GM12874 (cell line): Measurements from ENCODE around the gene XPNPEP2.

Experiments
- CTCF ChIP-seq: IDR thresholded peaks from 2 replicates; pipeline ENCODE4 v1.5.1; 2011; ENCODE audit warnings: low read depth, mild to moderate bottlenecking, control low read depth, low read length, moderate library complexity; ENCODE audit not compliant: insufficient read depth

The XPNPEP2 gene

DNA sequence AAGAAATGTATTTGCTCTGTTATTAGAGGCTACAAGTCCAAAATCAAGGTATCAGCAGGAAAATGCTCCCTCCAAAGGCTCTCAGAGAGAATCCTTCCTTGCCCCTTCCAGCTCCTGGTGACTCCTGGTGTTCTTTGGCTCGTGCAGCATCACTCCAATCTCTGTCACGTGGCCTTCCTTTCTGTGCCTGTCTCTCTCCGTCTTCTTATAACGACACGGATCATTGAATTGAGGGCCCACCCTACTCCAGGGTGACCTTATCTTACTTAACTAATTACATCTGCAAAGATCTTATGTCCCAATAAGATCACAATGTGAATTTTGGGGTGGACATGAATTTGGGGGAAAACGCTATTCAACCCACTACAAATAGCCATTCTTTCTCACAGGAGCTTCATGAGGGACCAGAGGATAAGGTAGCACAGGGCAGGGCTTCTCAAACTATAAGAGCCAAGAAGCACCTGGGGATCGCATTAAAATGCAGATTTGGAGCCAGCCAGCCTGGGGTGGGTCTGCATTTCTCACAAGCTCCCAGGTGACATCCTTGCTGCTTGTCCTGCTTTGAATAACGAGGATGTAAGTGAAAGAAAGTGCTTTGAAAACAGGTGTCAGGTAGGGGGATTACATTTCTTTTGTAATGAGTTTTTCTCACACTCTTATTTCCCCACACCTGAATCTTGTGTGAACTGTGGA, 42.2 kb upstream of the XPNPEP2 start:
- TF ChIP-seq CTCF, result no peak

- TF ChIP-seq CTCF, result no peak
These were observed 41.5 kb upstream of the XPNPEP2 start for GRCh38 chrX:129697204-129697829.

DNA sequence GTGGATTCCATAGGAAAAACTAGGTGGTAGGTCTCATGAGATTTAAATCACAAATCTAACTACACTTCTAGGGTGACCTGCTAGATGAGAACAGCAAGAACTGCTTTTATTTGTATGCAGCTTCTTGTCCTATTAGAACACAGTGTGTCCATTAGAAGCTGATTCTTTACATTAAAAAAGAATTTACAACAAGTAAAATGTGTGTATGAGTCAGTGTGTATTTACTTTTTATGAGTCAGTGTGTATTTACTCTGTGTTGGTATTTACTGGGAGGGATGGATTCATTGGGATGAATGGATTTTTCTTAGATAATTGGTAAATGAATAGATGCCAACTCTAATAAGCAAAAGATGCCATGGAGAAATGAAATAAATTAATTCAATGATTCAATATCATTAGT, 40.6 kb upstream of the XPNPEP2 start:
- no peak for TF ChIP-seq CTCF

- no peak for TF ChIP-seq CTCF
These were observed 38.2 kb upstream of the XPNPEP2 start for GRCh38 chrX:129700536-129700935.

- no peak for TF ChIP-seq CTCF
These were observed 37.1 kb upstream of the XPNPEP2 start for GRCh38 chrX:129701624-129702069.

DNA sequence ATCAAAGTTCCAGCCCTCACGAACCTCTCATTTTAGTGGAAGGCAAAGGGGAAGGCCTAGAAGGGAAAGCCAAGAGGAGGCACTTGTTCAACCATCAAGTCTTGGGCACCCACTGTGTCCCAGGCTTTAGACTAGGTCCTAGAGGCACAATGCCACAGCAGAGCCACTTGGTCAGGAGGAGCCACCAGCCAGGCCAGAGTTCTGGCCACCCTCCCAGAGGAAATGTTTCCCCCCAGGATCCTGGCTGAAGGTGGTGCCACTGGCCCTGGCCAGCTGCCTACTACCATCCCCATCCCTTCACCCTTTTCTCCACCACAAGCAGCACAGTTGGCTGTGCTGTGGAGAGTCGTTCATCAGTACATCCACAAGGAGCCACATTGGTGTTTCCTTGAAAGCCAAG, 34.3 kb upstream of the XPNPEP2 start:
- no peak for TF ChIP-seq CTCF

DNA sequence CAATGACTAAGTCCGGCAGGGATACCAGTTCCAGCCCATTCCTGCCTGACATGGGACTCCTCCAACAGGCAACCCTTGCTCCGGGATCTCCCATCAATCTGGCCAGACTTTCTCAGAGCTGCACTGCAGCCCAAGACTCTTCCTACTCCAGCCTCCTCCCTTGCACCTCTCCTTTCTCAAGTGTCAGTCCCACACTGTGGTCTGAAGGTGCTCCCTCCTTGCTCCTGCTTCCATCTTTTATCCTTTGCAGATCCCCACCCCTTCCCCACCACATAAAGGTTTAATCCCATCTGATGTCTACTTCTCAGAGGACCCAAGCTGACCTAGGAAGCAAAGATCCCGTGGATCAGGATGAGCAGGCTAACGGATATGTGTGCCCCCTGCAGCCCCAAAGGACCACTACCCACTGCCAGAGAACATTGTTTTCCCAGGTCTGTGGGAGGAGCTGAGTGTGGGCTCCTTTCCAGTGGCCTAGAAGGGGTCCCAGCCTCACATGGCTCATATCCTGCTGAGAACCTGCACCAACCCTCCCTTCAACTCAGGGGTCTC, 33.3 kb upstream of the XPNPEP2 start:
- no peak for TF ChIP-seq CTCF
